Measurements from ENCODE around the gene SUSD4.
"Not testable (repeated sequence)": the region's sequence is repeated elsewhere in the genome, so short reads cannot be mapped to it uniquely, and the experiment has no call there.

SUSD4 gene

GRCh38 chr1:223289621-223290020, 74.4 kb downstream of the SUSD4 start:
- no peak for DNase-seq (ENCODE audit: low read depth)

GRCh38 chr1:223288826-223289225, 75.2 kb downstream of the SUSD4 start:
- no peak for DNase-seq (ENCODE audit: low read depth)

GRCh38 chr1:223285452-223285851, 78.5 kb downstream of the SUSD4 start:
- no peak for DNase-seq (ENCODE audit: low read depth)

GRCh38 chr1:223283697-223284096, 80.3 kb downstream of the SUSD4 start:
- DNase-seq (ENCODE audit: low read depth), result not testable (repeated sequence)

GRCh38 chr1:223278311-223278710, 85.7 kb downstream of the SUSD4 start:
- DNase-seq (ENCODE audit: low read depth), result not testable (repeated sequence)

GRCh38 chr1:223276029-223276428, 87.9 kb downstream of the SUSD4 start:
- no peak for DNase-seq (ENCODE audit: low read depth)

- DNase-seq (ENCODE audit: low read depth), result no peak
These were observed 90.5 kb downstream of the SUSD4 start for GRCh38 chr1:223273511-223273910.

- no peak for DNase-seq (ENCODE audit: low read depth)
These were observed 92.7 kb downstream of the SUSD4 start for GRCh38 chr1:223271085-223271781.

GRCh38 chr1:223270155-223270554, 93.8 kb downstream of the SUSD4 start:
- no peak for DNase-seq (ENCODE audit: low read depth)

- DNase-seq (ENCODE audit: low read depth), result no peak
These were observed 95.0 kb downstream of the SUSD4 start for GRCh38 chr1:223269006-223269405.

GRCh38 chr1:223266632-223267172, 97.3 kb downstream of the SUSD4 start:
- no peak for DNase-seq (ENCODE audit: low read depth)

GRCh38 chr1:223264983-223265908, 98.7 kb downstream of the SUSD4 start:
- no peak for DNase-seq (ENCODE audit: low read depth)

GRCh38 chr1:223264529-223264928, 99.4 kb downstream of the SUSD4 start:
- no peak for DNase-seq (ENCODE audit: low read depth)

- no peak for DNase-seq (ENCODE audit: low read depth)
These were observed 102.1 kb downstream of the SUSD4 start for GRCh38 chr1:223261914-223262313.

- DNase-seq (ENCODE audit: low read depth), result no peak
These were observed 103.3 kb downstream of the SUSD4 start for GRCh38 chr1:223260712-223261111.

GRCh38 chr1:223259462-223259861, 104.5 kb downstream of the SUSD4 start:
- no peak for DNase-seq (ENCODE audit: low read depth)

- no peak for DNase-seq (ENCODE audit: low read depth)
These were observed 105.2 kb downstream of the SUSD4 start for GRCh38 chr1:223258751-223259198.

- no peak for DNase-seq (ENCODE audit: low read depth)
These were observed 106.0 kb downstream of the SUSD4 start for GRCh38 chr1:223257856-223258550.

GRCh38 chr1:223256034-223256433, 107.9 kb downstream of the SUSD4 start:
- DNase-seq (ENCODE audit: low read depth), result no peak

- no peak for DNase-seq (ENCODE audit: low read depth)
These were observed 110.1 kb downstream of the SUSD4 start for GRCh38 chr1:223253916-223254315.

- not testable (repeated sequence) for DNase-seq (ENCODE audit: low read depth)
These were observed 112.6 kb downstream of the SUSD4 start for GRCh38 chr1:223251387-223251786.

GRCh38 chr1:223250632-223251015, 113.4 kb downstream of the SUSD4 start:
- DNase-seq (ENCODE audit: low read depth), result no peak

Data from activated gamma-delta T cell treated with anti-CD3 and anti-CD28 coated beads, Interleukin-2, amount 50 U/mL, for 16 hours (primary cell).